Activated CD8-positive, alpha-beta memory T cell treated with anti-CD3 and anti-CD28 coated beads for 24 hours (primary cell): ENCODE results near the gene PAX2.

Experiments
- DNase-seq: peaks from one replicate; pipeline ENCODE4 v3.0.0-alpha.2; 2020

PAX2 gene

DNA sequence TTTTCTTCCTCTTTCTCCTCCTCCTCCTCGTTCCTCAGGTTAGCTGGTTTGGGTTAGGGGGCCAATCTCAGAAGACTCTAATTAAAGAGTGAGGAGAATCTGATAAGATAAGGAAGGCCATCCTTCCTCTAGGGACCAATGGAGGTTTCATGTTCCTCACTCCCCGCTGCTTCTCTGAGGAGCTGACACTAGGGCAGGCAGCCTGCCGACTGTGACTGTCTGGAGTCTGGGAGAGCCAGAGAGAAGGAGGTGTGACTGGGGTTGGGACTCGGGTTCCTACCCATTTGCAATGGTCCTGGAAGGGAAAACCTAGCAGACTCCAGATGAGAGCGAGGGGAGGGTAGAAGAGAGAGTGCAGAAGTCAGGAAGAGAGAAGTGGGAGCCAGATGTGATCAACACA, 15.3 kb downstream of the PAX2 start:
- DNase-seq: no peak

DNA sequence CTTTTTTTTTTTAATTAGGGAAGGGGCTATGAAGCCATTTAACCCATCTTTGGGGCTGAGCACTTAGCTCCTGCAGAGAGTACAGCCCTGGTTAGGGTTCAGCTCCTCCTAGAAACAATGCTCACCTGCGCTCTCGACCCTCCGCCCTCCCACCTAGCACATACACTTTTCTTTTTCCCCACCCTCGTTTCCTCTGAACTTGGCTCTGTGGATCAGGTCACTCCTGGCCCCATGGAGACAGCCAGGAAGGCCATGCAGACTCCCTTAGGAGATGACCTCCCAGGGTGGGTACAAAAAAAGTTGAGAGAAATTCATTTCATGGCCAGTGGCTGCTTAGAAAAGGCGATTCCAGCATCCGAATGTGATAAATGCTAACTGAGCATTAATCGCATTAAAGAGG, 15.8 kb downstream of the PAX2 start:
- no peak for DNase-seq

DNA sequence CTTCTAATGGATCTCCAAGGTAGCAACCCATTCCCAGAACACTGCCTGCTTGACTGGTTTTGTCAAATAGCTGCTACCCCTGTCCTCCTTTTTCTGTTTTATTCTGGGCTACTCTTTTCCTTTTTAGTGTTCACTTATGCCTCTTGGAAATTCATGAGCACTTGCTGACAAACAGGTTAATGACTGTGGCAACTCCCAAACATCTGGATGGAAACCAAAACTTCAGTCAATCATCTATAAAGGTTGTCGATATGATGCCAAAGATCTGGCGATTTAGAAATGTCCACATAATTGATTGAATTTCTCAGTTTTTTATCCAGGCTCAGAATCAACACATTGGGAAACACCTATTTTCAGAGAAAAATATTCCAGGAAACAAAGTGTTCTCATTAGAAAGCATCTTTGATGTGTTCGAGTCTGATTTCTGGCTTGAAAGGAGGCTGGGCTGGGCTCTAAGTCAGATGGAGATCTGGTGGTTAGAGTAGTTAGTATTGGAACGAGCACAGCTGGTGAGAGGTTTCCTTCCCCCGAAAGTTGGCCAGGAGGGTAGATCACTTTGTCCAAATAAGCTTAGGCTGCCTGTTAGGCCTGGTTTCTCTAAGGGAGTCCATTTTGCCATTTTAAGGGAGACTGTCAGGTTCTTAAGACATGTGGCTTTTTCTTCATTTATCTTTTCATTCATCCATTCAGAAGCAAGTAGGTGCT, 17.8 kb downstream of the PAX2 start:
- no peak for DNase-seq

DNA sequence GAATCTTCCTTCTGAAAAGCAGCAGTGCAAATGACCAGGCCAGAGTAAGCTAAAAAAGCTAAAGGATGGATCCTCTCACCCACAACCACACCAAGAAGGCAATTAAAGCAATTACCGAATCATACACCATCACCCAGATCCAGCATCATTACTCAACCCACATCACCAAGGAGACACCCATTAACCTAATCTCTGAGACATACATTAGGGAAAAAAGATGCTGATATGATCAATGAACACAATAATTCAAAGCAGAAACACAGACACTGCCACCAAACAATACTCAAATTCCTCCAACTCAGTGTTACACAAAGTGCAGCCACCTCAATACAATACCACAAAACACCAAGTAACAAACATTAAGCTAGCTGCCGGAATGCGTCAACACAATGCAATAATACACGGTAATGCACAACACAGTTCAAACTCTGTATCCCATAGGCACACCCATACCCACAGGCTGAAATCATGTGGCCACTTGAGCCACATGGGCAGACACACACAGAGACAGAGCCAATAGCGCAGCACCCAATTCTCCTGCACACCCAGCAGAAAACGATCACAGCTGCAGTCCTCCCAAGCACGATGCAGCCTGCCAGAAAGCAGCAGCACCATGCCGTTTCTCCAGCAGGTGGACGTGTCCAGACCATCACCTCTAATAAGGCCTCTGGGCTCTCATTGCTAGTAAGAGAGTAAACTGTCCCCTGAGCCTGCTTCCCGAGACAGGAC, 21.5 kb downstream of the PAX2 start:
- DNase-seq: no peak

DNA sequence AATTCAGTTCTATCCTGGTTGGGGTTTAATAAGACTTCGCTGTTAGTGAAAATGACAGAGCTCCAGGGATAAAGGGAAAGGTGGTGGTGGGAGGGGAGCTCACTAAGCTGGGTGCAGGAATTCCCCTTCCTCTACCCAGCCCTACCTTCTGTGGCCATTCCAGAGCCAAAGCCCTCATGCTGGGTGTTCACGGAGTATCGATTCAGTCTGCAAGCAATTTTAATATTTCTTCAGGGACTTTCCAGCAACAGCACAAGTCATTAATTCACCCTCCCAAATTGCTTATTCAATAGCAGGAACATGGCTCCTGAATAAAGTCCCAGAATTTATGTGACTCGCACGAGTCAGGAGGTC, 22.0 kb downstream of the PAX2 start:
- DNase-seq: no peak

DNA sequence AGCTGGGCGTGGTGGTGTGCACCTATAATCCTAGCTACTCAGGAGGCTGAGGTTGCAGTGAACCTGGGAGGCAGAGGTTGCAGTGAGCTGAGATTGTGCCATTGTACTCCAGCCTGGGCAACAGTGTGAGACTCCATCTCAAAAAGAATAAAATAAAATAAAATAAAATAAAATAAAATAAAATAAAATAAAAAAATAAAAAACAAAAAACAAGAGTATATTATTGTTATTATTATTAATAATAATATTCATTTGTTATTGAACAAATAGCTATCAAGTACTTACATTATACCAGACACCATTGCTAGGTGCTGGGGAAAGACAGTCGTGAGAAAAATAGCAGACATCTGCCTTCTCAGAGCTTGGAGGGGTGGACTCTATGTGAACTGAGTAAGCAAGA, 24.1 kb downstream of the PAX2 start:
- no peak for DNase-seq

DNA sequence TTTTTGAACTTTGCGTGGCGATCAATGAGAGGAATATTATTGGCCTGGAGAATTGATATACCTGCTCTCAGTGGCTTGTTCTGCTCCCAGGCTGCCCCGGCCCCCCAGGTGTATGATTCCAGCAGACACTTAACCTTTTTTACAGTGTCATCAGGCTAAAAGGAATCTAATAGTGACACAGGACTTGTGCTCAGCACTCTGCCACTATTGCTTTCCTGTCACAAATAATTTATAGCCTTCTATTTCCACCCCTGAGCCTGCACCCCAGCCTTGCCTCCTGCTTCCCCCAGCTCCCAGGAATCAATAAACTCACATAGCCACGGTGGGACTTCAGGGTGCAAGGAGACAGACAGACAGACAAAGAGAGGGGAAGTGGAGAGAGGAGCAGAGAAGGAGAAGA, 28.3 kb downstream of the PAX2 start:
- no peak for DNase-seq

DNA sequence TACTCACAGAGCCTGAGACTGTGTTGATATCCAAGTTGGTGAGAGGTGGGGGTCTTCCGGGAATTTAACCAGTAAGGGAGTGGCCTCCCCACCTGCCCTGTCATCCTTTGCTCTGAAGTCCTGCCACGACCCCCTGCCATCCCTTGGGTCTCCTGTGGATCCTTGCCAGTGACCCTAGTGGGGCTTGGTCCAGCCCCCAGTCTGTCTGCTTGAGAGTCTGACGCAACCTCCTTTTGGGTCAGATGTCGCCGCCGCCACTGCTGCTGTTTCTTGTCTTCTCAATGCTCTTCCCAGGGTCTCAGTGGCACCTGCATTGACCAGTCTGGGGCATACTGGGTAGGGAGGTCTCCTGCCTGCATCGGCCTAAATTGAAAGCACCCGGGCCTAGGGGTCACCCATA, 28.8 kb downstream of the PAX2 start:
- no peak for DNase-seq

DNA sequence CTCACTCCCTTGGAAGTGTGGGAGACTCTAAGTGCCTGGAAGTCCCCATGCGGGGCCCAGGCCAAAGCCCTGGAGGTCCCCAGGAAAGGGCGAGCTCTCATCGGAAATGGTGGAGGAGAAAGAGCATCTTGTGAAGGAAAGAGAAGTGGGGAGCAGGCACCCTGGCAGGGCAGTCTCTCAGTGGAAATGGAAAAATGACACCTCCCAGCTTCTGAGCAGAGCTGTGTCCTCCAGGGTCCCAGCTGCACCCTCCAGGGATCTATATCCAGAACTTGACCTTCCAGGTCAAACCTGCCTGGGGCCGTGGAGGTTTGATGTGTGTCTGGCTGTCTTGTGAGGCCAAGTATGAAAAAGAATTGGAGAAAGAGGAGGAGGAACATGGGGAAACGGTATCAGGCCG, 29.5 kb downstream of the PAX2 start:
- DNase-seq: no peak

DNA sequence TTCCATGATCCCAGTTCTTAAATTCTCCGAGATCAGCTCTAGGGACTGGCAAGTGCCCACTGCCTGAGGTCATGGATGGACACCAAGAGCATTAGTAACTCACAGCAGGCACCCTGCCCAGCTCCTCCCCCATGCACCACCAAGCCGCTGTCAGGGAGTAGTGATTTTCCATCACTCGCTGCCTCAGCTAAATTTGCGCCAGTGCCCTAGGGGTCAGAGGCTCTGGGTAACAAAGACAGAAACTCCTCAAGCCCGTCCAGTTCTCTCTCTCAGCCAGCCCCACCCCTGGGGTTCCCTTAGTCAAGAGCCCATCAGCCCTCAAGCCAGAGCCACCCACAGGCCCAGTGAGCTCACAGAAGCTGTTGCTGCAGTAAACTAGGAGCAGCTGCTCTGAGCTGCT, 30.0 kb downstream of the PAX2 start:
- DNase-seq: no peak

DNA sequence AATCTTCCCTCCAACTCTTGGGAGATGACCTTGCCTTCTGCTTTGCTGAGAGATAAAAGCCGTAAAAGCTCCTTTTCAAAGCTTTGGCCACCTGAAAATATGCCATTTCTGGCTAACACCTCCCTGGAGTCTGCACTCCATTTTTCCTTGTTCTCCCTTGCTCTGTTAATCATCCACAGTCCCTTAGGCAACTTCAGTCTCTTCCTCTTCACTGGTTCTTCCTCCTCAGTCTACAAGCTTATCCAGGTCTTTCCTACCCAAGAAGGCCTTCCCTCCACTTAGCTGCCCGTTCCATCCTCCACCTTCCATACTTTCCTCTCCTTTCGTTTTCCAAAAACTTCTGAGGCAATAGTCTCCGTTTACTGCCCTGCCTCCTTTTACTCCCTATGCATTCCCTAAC, 30.5 kb downstream of the PAX2 start:
- DNase-seq: no peak

DNA sequence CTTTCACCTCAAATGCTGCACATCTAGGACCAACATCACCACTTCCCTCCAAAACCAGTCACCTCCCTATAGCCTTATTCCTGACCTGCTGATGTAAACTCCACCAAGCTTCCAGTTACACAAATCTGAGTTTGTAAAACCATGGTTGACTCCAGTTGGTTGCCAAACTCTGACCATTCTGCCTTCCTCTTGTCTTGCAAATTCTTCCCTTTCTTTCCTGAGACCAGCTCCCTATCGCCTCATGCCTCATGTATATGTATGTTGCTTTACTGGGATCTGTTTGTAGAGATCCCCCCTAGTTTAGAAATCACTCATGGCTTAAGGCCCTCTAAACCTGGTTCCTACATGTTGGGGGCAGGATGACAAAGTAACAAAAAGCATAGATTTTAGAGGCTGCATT, 31.3 kb downstream of the PAX2 start:
- DNase-seq: no peak

DNA sequence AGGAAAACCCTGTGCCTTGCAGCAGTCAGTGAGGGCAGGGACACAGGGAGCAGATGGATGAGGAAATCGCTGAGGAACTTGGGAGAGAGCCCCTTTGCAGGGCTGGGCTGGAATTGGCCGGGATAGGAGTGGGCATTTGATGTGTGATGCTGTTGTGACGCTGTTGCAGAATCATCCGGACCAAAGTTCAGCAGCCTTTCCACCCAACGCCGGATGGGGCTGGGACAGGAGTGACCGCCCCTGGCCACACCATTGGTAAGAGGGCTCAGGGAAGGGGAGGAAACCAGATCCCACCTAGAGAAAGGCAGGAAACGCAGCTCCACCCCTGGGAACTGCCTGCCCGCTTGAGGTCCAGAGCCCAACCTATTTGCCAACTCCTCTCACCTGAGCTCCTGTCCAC, 33.9 kb downstream of the PAX2 start:
- DNase-seq: no peak

DNA sequence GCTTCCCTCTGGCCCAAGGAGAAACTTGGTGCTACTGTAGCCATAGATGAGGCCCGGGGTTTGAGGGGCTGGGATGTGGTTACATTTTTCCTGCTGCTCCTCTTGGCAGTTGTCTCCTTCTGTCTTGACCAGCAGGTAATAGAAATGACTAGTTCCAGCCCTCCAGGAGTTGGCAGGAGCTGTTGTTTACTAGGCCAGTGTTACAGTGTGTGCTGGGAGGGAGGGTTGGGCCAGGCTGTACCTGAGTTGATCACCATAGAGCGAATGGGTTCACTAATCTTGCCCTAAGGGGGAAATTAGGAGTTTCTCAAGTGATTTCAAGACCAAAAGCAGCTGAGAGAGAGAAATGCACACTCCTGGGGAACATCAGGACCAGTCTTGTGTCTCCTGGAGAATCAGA, 34.9 kb downstream of the PAX2 start:
- no peak for DNase-seq

DNA sequence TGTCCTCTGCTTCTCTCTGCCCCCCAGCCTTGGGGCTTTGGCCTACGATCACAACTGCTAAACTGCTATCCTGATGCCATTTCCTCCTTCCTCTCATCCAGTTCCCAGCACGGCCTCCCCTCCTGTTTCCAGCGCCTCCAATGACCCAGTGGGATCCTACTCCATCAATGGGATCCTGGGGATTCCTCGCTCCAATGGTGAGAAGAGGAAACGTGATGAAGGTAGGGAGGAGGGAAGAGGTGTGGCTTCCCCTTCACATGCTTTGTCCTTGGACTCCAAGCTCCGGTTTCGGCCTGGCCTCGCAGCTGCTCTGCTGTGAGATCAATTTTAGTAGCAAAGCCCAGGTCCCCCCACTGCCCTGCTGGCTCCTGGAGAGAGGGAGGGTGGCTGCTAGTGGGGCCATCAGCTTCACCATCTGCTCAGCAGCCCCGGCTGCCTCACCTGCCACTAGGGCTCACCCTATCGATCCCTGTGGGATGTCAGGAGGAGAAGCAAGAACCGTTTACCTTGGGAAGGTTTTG, 35.8 kb downstream of the PAX2 start:
- DNase-seq: no peak

DNA sequence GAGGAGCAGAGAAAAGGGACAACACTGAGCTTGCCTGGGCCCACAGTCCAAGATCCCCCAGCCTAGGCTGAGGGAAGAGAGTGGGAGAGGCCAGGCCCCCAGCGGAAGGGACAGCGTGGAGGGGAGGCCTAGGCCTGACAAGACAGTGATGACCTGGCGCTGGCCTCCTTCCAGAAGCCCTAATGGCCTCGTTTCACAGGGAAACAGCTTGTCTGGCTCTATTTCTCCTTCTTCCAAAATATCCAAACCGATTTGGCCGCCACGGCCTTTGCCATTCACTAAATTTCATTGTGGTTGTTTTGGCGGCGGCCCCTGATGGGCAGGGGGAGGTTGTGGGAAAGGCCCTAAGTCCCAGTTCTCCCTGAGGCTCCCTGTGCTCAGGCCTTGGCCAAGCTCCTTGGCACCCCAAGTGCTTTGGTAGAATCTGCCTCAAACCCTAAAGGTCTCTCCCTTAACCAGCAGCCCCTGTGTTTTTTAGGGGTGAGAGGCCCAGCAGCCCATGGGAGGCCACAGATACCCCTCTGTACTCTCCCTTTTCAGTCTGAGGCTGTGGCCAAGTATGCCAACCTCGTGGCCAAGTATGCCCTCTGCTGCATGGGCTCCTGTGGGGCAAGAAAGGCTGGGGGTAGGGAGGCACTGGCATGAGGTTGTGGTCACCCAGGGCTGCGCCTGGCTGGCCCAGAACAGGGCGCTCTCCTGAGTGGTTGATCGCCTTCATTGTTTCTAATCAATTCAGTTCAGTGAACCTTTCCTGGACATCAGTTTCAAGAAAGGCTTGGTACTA, 37.3 kb downstream of the PAX2 start:
- DNase-seq: no peak

DNA sequence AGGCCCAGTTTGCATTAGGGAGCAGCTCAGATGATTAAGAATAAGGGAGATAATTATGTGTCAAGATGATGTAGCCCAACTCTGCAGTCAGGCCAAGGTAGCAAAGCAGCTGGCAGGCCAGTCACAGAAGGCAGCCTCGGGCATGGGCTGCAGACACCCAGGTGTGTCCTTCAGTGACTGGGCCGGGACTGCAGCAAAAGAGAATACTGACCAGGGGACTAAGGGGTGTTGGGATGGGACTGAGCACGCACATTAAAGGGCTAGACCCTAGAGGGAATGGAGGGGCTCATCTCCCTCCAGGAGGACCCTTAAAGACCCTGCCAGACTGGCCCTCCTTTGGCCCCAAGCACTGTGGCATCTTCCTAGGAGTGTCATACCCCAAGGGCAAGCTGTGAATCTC, 38.7 kb downstream of the PAX2 start:
- no peak for DNase-seq

DNA sequence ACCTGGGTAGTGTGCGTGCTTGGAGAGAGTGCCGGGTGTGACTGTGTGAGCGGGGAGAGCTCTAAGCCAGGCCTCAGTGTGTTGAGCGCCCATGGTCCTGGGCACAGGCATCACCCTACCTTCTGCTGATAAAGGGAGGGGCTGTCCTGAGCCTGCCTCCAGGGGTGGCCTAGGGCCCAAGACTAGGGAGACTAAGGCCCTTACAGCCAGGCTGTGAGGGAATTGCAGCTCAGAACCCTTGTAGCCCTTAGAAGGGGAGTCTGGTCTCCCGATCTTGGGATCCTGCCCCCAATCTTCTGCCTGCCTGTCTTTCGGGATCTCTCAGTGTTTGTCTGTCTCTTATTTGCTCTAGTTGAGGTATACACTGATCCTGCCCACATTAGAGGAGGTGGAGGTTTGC, 41.2 kb downstream of the PAX2 start:
- no peak for DNase-seq

DNA sequence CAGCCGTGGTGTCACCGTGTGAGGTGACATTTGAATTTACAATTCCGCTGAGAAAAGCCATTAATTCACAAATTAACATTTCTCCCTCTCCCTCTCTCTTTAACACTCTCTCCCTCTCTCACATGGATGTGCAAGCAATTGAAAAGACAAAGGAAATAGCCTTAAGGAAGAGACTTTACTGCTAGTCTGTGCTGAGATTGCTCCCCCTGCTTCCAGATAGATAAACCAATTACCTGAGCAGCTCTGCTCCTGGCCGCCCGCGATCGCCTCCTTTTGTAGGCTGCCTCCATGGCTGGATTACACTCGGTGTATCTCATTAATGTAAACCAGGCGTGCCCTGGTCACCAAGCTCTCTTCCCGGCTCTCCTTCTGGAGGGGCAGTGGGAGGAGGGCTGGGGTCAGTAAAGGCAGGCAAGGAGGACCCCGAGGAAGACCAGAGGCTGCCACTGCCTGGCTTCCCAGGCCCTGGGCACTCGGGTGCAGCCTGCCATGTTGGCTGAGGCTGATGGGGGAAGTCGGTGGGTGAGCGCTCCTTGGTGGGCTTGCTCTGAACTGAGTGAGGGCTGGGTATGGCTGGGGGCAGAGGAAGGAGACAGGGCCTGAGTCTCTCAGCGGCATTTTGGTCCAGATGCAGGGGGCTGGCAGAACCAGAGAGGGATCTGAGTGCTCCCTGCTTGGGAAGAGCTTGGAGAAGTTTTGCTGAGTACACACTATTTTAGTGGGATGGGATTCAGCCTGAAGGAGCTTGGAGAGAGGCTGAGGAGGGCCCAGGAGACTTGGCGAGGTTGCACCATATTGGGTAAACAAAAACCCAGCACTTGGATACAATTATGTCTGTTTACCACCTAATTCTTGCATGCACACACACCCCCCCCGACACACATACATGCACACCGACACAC, 42.9 kb downstream of the PAX2 start:
- DNase-seq: no peak

DNA sequence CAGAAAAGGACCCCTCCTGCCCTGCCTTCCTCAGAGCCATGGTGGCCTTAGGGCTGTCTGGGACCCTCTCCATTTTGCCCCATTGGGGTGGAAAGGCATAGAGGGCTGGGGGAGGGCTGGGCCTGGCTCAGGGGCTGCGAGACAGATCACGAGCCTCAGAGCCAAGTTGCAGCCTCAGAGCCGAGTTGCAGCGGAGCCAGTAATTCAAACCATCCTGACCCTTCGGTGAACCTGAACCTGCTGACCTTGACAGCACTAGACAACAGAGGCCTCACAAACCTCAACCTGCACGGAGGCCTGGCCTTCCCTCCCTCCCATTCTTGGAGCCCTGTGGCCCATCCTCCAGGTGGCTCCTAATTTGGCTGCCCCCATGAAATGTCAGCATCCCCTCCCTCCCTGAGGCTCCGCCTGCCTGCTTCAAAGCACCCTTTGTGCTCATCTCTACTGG, 45.4 kb downstream of the PAX2 start:
- no peak for DNase-seq

DNA sequence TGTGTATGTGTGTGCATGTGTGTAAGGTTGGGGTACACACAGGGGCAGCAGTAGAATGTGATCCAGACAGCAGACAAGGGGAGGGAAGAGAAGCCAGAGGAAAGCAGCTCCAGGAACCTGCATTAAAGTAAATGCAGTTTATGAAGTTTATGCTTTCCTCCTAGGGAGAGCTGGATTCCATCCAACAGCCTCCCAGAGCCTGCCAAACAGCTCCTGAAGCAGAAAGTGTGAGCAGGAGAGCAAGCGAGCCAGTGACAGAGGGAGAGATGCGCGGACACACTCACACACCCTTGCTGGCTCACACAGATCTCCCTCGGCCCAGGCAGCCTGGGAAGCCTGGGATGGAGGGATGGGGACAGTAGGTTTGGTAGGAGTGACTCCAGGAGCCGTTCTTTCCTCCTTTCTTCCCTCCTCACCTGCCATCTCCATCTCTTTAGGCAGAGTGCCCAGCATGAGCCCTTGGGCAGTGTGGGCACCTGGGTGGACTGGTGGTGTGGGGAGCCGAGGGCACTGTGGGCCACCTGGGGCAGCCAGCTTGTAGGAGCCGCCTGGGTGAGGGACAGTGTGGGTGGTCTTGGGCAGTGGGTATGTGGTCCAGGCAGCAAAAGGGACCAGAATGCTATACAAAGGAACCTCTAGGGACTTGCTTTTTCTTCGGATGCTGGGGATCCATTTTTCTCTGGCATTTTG, 46.1 kb downstream of the PAX2 start:
- no peak for DNase-seq

DNA sequence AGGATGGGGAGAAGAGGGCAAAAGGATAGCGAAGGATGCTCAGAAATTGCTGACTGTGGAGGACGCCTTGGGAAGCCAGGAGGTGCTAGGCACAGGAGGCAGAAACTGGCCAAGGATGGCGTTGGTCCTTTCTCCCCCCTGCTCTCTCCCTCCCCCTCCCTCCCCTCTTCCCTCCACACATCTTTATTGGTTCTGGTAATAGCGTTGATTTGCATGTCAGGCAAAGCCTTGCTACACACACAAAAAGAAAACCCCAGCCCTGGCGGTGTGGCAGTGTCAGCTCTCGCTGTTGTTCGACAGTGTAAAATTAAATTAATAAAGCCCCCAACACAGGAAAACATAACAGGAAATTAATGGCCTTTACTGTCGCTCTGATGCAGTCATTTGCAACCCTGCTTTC, 47.2 kb downstream of the PAX2 start:
- no peak for DNase-seq
